Sigmoid colon (tissue), 4 donors: ENCODE data around the gene NHLH1.

ENCODE experiments used
- EP300 ChIP-seq, 4 donors: sonication (generic); formaldehyde crosslinking; IDR thresholded peaks; one replicate each; pipeline ENCODE4 v1.6.1; 2017; ENCODE audit warnings: antibody characterized with exemption in 4 of 4
- POLR2A ChIP-seq, 2 donors: fragments of 450-650 bp; IDR thresholded peaks; one replicate each; pipeline ENCODE4 v1.6.1; 2016; ENCODE audit warnings: antibody characterized with exemption in 2 of 2, mild to moderate bottlenecking in 2 of 2, moderate library complexity in 2 of 2
- TF ChIP-seq, protein P1 (sequence below), 4 experiments: fragments of 450-650 bp in 3 of 4; fragments of 200-600 bp in 1 of 4; IDR thresholded peaks; one replicate each; pipeline ENCODE4 v1.5.1; 2016 to 2019; ENCODE audit warnings: antibody characterized with exemption in 4 of 4, mild to moderate bottlenecking in 3 of 4, moderate library complexity in 2 of 4

DNA sequence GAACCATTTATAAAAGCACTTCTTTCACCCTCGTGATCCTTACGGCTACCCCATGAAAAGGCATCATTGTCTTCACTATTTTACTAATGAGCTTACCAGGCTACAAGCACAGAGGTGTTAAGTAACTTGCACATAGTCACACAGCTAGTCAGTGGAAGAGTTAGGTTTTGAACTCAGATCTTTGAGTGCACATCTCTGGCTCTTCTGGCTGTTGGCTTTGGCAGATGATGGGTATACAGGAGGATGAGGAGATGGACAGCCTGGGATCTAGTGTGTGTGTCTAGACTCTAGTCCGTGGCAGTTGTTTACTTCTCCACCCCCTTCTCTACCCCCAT is 45.1 kb downstream of the NHLH1 start:
- TF ChIP-seq POLR2A (IDR thresholded peaks at IDR 0.05) = no peak
- TF ChIP-seq, protein P1, sequence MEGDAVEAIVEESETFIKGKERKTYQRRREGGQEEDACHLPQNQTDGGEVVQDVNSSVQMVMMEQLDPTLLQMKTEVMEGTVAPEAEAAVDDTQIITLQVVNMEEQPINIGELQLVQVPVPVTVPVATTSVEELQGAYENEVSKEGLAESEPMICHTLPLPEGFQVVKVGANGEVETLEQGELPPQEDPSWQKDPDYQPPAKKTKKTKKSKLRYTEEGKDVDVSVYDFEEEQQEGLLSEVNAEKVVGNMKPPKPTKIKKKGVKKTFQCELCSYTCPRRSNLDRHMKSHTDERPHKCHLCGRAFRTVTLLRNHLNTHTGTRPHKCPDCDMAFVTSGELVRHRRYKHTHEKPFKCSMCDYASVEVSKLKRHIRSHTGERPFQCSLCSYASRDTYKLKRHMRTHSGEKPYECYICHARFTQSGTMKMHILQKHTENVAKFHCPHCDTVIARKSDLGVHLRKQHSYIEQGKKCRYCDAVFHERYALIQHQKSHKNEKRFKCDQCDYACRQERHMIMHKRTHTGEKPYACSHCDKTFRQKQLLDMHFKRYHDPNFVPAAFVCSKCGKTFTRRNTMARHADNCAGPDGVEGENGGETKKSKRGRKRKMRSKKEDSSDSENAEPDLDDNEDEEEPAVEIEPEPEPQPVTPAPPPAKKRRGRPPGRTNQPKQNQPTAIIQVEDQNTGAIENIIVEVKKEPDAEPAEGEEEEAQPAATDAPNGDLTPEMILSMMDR (IDR thresholded peaks at IDR 0.05) = no peak
- TF ChIP-seq EP300 (IDR thresholded peaks at IDR 0.05) = no peak
